ENCODE measurements around the gene GNGT2. TPM values are rescaled to one million over a fixed set of nuclear protein-coding genes. Genes with fewer than 3 reads are reported as not detected.
A peak's percentile ranks its signal among the peaks of the same experiment; 100 is the strongest.

GNGT2 gene
- total and polyA plus RNA-seq, 4 donors, result 1.00 to 4.0 (median 1.7) TPM

GRCh38 chr17:49231563-49231894 lies 21.2 kb upstream of the GNGT2 start:
- Histone ChIP-seq H3K27me3 (ENCODE audit: control insufficient read depth in 1 of 2, insufficient read depth in 2 of 2, low read length in 1 of 2) (peaks cover 0 to 1% of the 10 kb centered on the region in 2 donors), H3K36me3 (ENCODE audit: control insufficient read depth in 1 of 2, insufficient read depth in 2 of 2, low read length in 1 of 2) (no peaks in the 10 kb centered on the region), H3K4me3 (ENCODE audit: low read length in 2 of 2) (no peak overlapping the region), H3K27ac (ENCODE audit: low read depth in 1 of 2, low read length in 2 of 2) (no peak overlapping the region), H3K9me3 (ENCODE audit: control insufficient read depth, low read length) (no peaks in the 10 kb centered on the region), H3K4me1 (ENCODE audit: control insufficient read depth in 1 of 2, insufficient read depth in 2 of 2, low read length in 2 of 2) (no peaks in the 10 kb centered on the region)
- ATAC-seq (ENCODE audit: low FRiP score) (no peak), DNase-seq (no peak)
- intact Hi-C loops (cut with DNase I), result no loop called here
- WGBS, 2 donors, result 68% methylated on average over 7 of the region's 7 CpGs

GRCh38 chr17:49230636-49231562 lies 20.5 kb upstream of the GNGT2 start, which contains the start of gene PHOSPHO1:
TSS of gene PHOSPHO1 (minus strand) at chr17:49230787. CDS start at chr17:49226691, 4,096 bp downstream.
- peak within 1 kb of the TSS; percentile 22 to 45 for H3K4me3 ChIP-seq (ENCODE audit: low read length in 2 of 2)
- DNase-seq (peak; percentile 91 to 94), ATAC-seq (ENCODE audit: low FRiP score) (peak; percentile 94)
- intact Hi-C loops (cut with DNase I), result no loop called here
- no peaks in the 10 kb centered on the region for H3K36me3 ChIP-seq (ENCODE audit: control insufficient read depth in 1 of 2, insufficient read depth in 2 of 2, low read length in 1 of 2)
- H3K4me1 ChIP-seq (ENCODE audit: control insufficient read depth in 1 of 2, insufficient read depth in 2 of 2, low read length in 2 of 2), result no peaks in the 10 kb centered on the region
- peaks cover 0 to 1% of the 10 kb centered on the region in 2 donors for H3K27me3 ChIP-seq (ENCODE audit: control insufficient read depth in 1 of 2, insufficient read depth in 2 of 2, low read length in 1 of 2)
- no peaks in the 10 kb centered on the region for H3K9me3 ChIP-seq (ENCODE audit: control insufficient read depth, low read length)
- 3 to 4% methylated on average over 58 of the region's 58 CpGs for WGBS, 2 donors
- no peak within 1 kb of the TSS for H3K27ac ChIP-seq (ENCODE audit: low read depth in 1 of 2, low read length in 2 of 2)

- Histone ChIP-seq H3K4me3 (ENCODE audit: low read length in 2 of 2) (peak overlapping the region; percentile 6 to 45), H3K36me3 (ENCODE audit: control insufficient read depth in 1 of 2, insufficient read depth in 2 of 2, low read length in 1 of 2) (no peaks in the 10 kb centered on the region), H3K27ac (ENCODE audit: low read depth in 1 of 2, low read length in 2 of 2) (no peak overlapping the region), H3K27me3 (ENCODE audit: control insufficient read depth in 1 of 2, insufficient read depth in 2 of 2, low read length in 1 of 2) (peaks cover 0 to 1% of the 10 kb centered on the region in 2 donors), H3K9me3 (ENCODE audit: control insufficient read depth, low read length) (no peaks in the 10 kb centered on the region), H3K4me1 (ENCODE audit: control insufficient read depth in 1 of 2, insufficient read depth in 2 of 2, low read length in 2 of 2) (no peaks in the 10 kb centered on the region)
- 5 to 6% methylated on average over 36 of the region's 36 CpGs for WGBS, 2 donors
- ATAC-seq (ENCODE audit: low FRiP score), result peak; percentile 19
- intact Hi-C loops (cut with DNase I), result loop anchor here in 1 of 2 donors (5.0 kb wide), 1 partner anchor 48 kb away; no protein-coding TSS in a partner anchor
- peak in 1 of 2 donors; percentile 76 for DNase-seq
Observed at GRCh38 chr17:49229805-49230600, 19.6 kb upstream of the GNGT2 start.

- DNase-seq (no peak), ATAC-seq (ENCODE audit: low FRiP score) (no peak)
- H3K4me1 ChIP-seq (ENCODE audit: control insufficient read depth in 1 of 2, insufficient read depth in 2 of 2, low read length in 2 of 2), result no peaks in the 10 kb centered on the region
- intact Hi-C loops (cut with DNase I), result loop anchor here in 1 of 2 donors (5.0 kb wide), 1 partner anchor 47 kb away; no protein-coding TSS in a partner anchor
- 60 to 75% methylated on average over 6 of the region's 6 CpGs for WGBS, 2 donors
- H3K27me3 ChIP-seq (ENCODE audit: control insufficient read depth in 1 of 2, insufficient read depth in 2 of 2, low read length in 1 of 2), result peaks cover 0 to 1% of the 10 kb centered on the region in 2 donors
- no peak overlapping the region for H3K4me3 ChIP-seq (ENCODE audit: low read length in 2 of 2)
- no peaks in the 10 kb centered on the region for H3K36me3 ChIP-seq (ENCODE audit: control insufficient read depth in 1 of 2, insufficient read depth in 2 of 2, low read length in 1 of 2)
- H3K9me3 ChIP-seq (ENCODE audit: control insufficient read depth, low read length), result no peaks in the 10 kb centered on the region
- no peak overlapping the region for H3K27ac ChIP-seq (ENCODE audit: low read depth in 1 of 2, low read length in 2 of 2)
Observed at GRCh38 chr17:49229076-49229804, 18.9 kb upstream of the GNGT2 start.

- WGBS, 2 donors, result 15% methylated on average over 5 of the region's 5 CpGs
- DNase-seq (peak; percentile 84 to 90), ATAC-seq (ENCODE audit: low FRiP score) (no peak)
- Histone ChIP-seq H3K9me3 (ENCODE audit: control insufficient read depth, low read length) (no peaks in the 10 kb centered on the region), H3K27ac (ENCODE audit: low read depth in 1 of 2, low read length in 2 of 2) (no peak overlapping the region), H3K4me3 (ENCODE audit: low read length in 2 of 2) (no peak overlapping the region), H3K36me3 (ENCODE audit: control insufficient read depth in 1 of 2, insufficient read depth in 2 of 2, low read length in 1 of 2) (no peaks in the 10 kb centered on the region), H3K4me1 (ENCODE audit: control insufficient read depth in 1 of 2, insufficient read depth in 2 of 2, low read length in 2 of 2) (no peaks in the 10 kb centered on the region), H3K27me3 (ENCODE audit: control insufficient read depth in 1 of 2, insufficient read depth in 2 of 2, low read length in 1 of 2) (no peaks in the 10 kb centered on the region)
- intact Hi-C loops (cut with DNase I), result loop anchor here (1.0 to 5.0 kb wide), 2 partner anchors 45 to 47 kb away; no protein-coding TSS in a partner anchor
Observed at GRCh38 chr17:49227436-49228261, 17.3 kb upstream of the GNGT2 start.

GRCh38 chr17:49226771-49227435 lies 16.5 kb upstream of the GNGT2 start:
- ATAC-seq (ENCODE audit: low FRiP score), result no peak
- Histone ChIP-seq H3K4me1 (ENCODE audit: control insufficient read depth in 1 of 2, insufficient read depth in 2 of 2, low read length in 2 of 2) (no peaks in the 10 kb centered on the region), H3K36me3 (ENCODE audit: control insufficient read depth in 1 of 2, insufficient read depth in 2 of 2, low read length in 1 of 2) (no peaks in the 10 kb centered on the region), H3K9me3 (ENCODE audit: control insufficient read depth, low read length) (no peaks in the 10 kb centered on the region), H3K27ac (ENCODE audit: low read depth in 1 of 2, low read length in 2 of 2) (no peak overlapping the region), H3K27me3 (ENCODE audit: control insufficient read depth in 1 of 2, insufficient read depth in 2 of 2, low read length in 1 of 2) (no peaks in the 10 kb centered on the region), H3K4me3 (ENCODE audit: low read length in 2 of 2) (no peak overlapping the region)
- WGBS, 2 donors, result 44 to 70% methylated on average over 3 of the region's 3 CpGs
- DNase-seq, result no peak
- intact Hi-C loops (cut with DNase I), result loop anchor here (1.0 to 5.0 kb wide), 2 partner anchors 45 to 47 kb away; no protein-coding TSS in a partner anchor

- DNase-seq, result no peak
- intact Hi-C loops (cut with DNase I), result loop anchor here in 1 of 2 donors (5.0 kb wide), 1 partner anchor 43 kb away; no protein-coding TSS in a partner anchor
- H3K27ac ChIP-seq (ENCODE audit: low read depth in 1 of 2, low read length in 2 of 2), result no peak overlapping the region
- H3K9me3 ChIP-seq (ENCODE audit: control insufficient read depth, low read length), result no peaks in the 10 kb centered on the region
- WGBS, 2 donors, result 79 to 83% methylated on average over 8 of the region's 8 CpGs
- no peaks in the 10 kb centered on the region for H3K27me3 ChIP-seq (ENCODE audit: control insufficient read depth in 1 of 2, insufficient read depth in 2 of 2, low read length in 1 of 2)
- H3K4me3 ChIP-seq (ENCODE audit: low read length in 2 of 2), result no peak overlapping the region
- no peak for ATAC-seq (ENCODE audit: low FRiP score)
- no peaks in the 10 kb centered on the region for H3K36me3 ChIP-seq (ENCODE audit: control insufficient read depth in 1 of 2, insufficient read depth in 2 of 2, low read length in 1 of 2)
- H3K4me1 ChIP-seq (ENCODE audit: control insufficient read depth in 1 of 2, insufficient read depth in 2 of 2, low read length in 2 of 2), result no peaks in the 10 kb centered on the region
Observed at GRCh38 chr17:49225554-49226236, 15.3 kb upstream of the GNGT2 start.
